Activated naive CD4-positive, alpha-beta T cell treated with anti-CD3 and anti-CD28 coated beads for 36 hours (primary cell): ENCODE measurements around the gene OR6C75. TPM values are rescaled to one million over a fixed set of nuclear protein-coding genes. Genes with fewer than 3 reads are reported as not detected.
"Not testable (repeated sequence)": the region's sequence is repeated elsewhere in the genome, so short reads cannot be mapped to it uniquely, and the experiment has no call there.

Experiments used
- CTCF ChIA-PET: fragments of 350-600 bp; sonication (Branson Sonifier 250); formaldehyde crosslinking; loops from one replicate; lab custom pipeline; 2021; ENCODE audit warnings: antibody characterized with exemption; lab: Charles Lee
- DNase-seq: peaks from one replicate; pipeline ENCODE4 v3.0.0-alpha.2; 2020
- H3K27ac Mint-ChIP-seq: one replicate; pipeline ENCODE4 v1.8.0; 2021; ENCODE audit warnings: mild to moderate bottlenecking, mixed read lengths
- H3K27me3 Mint-ChIP-seq: one replicate; pipeline ENCODE4 v1.8.0; 2021; ENCODE audit warnings: low read depth, mixed read lengths
- H3K36me3 Mint-ChIP-seq: one replicate; pipeline ENCODE4 v1.8.0; 2021; ENCODE audit warnings: low read depth, mixed read lengths
- H3K4me1 Mint-ChIP-seq: one replicate; pipeline ENCODE4 v1.8.0; 2021; ENCODE audit warnings: low read depth, mixed read lengths
- H3K4me3 Mint-ChIP-seq: one replicate; pipeline ENCODE4 v1.8.0; 2021; ENCODE audit warnings: mild to moderate bottlenecking, moderate library complexity, mixed read lengths
- H3K9me3 Mint-ChIP-seq: one replicate; pipeline ENCODE4 v1.8.0; 2021; ENCODE audit warnings: mixed read lengths
- intact Hi-C: fragments of 100-400 bp; cut with micrococcal nuclease; formaldehyde crosslinking; loops from one replicate; pipeline ENCODE4 v1.15.1; 2023
- total RNA-seq, 2 experiments: library from RNA; stranded (reverse); gene quantifications; one replicate each; pipeline ENCODE4 v1.2.3, GENCODE V29; 2021

The OR6C75 gene
- not detected for total RNA-seq

DNA sequence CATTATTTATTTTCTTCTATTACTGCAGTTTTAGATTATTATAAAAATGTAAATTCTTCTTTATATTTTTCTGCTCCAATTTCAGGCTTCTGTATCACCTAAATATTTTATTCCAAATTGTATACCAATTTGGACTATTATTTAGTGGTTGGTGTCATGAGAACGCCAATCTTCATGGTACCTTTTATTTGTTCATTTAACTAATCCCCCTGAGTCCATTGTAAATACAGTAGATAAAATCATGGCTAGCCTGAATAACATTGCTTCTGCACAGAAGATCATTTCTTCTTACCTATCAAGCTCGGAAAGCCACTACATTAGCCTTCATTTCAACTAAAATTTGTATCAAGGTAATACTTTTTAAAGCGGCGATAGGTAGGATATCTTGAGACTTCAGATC is at the start of gene OR6C75:
Gene OR6C75, plus strand, starts transcription at position 301 of the 400 bp plus-strand sequence. CDS start 2,136 bp downstream, outside the sequence.
- H3K4me1 Mint-ChIP-seq: no peaks in the 10 kb centered on the region
- H3K9me3 Mint-ChIP-seq: no peaks in the 10 kb centered on the region
- CTCF ChIA-PET: interaction anchor here (1.0 kb wide), 1 partner anchor 256 kb away, joined by 4 read pairs; no protein-coding TSS in a partner anchor
- peaks cover 21% of the 10 kb centered on the region for H3K27me3 Mint-ChIP-seq
- H3K4me3 Mint-ChIP-seq: no peak within 1 kb of the TSS
- H3K27ac Mint-ChIP-seq: no peak within 1 kb of the TSS
- no peaks in the 10 kb centered on the region for H3K36me3 Mint-ChIP-seq
- intact Hi-C loops: no loop called here
- no peak for DNase-seq

DNA sequence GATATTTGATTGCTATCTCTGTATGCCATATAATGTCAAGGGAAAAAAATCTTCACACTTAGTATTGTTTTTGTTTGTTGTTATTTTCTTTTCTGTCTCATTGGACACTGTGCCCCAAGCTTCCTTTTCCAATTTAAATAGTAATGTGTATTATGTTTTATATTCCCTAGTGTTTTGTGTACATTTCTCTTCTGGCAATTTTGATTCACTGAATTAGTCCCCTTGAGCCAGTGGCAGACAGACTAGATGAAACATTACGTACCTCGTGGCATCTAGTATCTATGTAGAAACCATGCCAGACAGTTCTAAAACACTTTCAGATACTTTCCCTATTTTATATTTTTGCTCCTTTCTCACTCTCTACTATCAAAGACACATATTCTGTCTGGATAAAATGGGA is 48.7 kb upstream of the OR6C75 start, which contains the start of gene OR6C1:
Gene OR6C1, plus strand, starts transcription at position 301 of the 400 bp plus-strand sequence. CDS start 6,257 bp downstream, outside the sequence.
- CTCF ChIA-PET: no interaction called here
- H3K4me1 Mint-ChIP-seq: no peaks in the 10 kb centered on the region
- H3K4me3 Mint-ChIP-seq: no peak within 1 kb of the TSS
- intact Hi-C loops: no loop called here
- H3K27ac Mint-ChIP-seq: no peak within 1 kb of the TSS
- H3K9me3 Mint-ChIP-seq: peaks cover under 1% of the 10 kb centered on the region
- H3K27me3 Mint-ChIP-seq: peaks cover 18% of the 10 kb centered on the region
- H3K36me3 Mint-ChIP-seq: no peaks in the 10 kb centered on the region
- DNase-seq: no peak

DNA sequence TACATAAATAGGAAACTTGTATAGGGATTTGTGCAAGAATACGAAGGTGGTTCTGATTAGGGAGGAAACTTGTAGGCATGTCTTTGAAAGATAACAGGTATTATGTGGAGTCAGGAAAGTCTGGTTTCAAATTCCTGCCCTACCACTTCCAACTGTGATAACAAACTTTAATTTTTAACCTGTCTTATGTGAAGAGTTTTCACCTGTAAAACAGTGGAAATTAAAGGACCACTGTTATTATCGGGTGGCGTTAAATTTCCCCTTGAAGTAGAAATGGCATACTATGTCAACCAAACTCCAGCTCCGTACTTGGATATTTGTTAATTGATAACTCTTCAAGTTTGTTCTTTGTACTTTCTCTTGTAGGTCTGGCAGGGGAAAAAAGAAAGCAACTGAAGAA is 42.6 kb upstream of the OR6C75 start:
- Mint-ChIP-seq H3K27me3 (peaks cover 10% of the 10 kb centered on the region), H3K4me3 (no peak overlapping the region), H3K36me3 (no peaks in the 10 kb centered on the region), H3K9me3 (peaks cover 4% of the 10 kb centered on the region), H3K4me1 (no peaks in the 10 kb centered on the region), H3K27ac (no peak overlapping the region)
- CTCF ChIA-PET: no interaction called here
- DNase-seq: no peak
- intact Hi-C loops: no loop called here

DNA sequence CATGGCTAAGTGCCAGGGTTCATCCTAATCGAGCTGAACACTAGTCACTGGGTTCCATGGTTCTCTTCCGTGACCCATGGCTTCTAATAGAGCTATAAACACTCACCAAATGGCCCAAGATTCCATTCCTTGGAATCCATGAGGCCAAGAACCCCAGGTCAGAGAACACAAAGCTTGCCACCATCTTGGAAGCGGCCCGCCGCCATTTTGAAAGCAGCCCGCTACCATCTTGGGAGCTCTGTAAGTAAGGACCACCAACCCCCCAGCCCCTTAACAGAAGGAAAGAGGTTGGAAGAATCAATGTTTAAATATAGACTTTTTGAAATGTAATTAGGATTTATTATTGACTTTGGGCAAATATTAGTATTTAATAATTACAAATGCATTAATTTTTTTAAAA is 37.0 kb upstream of the OR6C75 start:
- H3K4me3 Mint-ChIP-seq, H3K27me3 Mint-ChIP-seq, H3K9me3 Mint-ChIP-seq, H3K4me1 Mint-ChIP-seq, H3K27ac Mint-ChIP-seq, intact Hi-C loops, H3K36me3 Mint-ChIP-seq, CTCF ChIA-PET, DNase-seq: not testable (repeated sequence)

DNA sequence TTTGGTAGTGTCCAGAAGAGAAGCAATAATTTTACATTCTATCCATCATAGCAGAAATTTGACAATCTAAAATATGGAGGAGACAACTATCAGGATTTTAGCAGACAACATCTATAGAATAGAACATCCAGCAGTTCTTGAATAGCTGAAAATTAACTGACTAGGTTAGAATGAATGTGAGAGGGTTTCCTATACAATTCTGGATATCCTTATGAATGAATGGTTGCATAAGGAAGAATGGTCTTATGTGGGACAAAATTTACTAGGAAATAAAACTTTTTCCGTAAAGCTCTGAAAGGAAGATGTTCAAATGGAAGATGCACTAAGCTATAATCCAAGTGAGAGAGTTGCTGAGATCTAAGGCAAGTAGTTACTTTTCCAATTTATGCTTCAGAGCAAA is 32.3 kb upstream of the OR6C75 start, which contains the start of gene OR6C3:
Gene OR6C3, plus strand, starts transcription at position 301 of the 400 bp plus-strand sequence. CDS start 955 bp downstream, outside the sequence.
- no peaks in the 10 kb centered on the region for H3K36me3 Mint-ChIP-seq
- DNase-seq: no peak
- no peaks in the 10 kb centered on the region for H3K4me1 Mint-ChIP-seq
- H3K27me3 Mint-ChIP-seq: peaks cover 11% of the 10 kb centered on the region
- CTCF ChIA-PET: interaction anchor here (0.6 kb wide), 1 partner anchor 289 kb away, joined by 3 read pairs; no protein-coding TSS in a partner anchor
- no peaks in the 10 kb centered on the region for H3K9me3 Mint-ChIP-seq
- intact Hi-C loops: no loop called here
- no peak within 1 kb of the TSS for H3K4me3 Mint-ChIP-seq
- no peak within 1 kb of the TSS for H3K27ac Mint-ChIP-seq

DNA sequence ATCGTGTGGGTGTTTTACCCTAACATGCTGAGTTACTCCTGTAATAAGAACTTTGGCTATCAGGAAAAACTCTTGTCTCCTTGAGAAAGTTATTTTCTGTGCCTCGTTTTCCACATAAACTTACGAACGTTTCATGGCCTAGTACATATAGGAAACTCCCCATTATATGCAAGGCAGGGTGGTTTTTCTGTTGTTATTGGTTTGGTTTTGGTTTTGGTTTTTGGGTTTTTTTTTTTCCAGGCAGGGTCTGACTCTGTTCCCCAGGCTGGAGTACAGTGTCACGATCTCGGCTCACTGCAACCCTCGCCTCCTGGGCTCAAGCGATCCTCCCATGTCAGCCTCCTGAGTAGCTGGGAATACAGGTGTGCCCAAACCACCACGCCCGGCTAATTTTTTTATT is 26.8 kb upstream of the OR6C75 start:
- CTCF ChIA-PET: no interaction called here
- H3K9me3 Mint-ChIP-seq: no peaks in the 10 kb centered on the region
- intact Hi-C loops: no loop called here

DNA sequence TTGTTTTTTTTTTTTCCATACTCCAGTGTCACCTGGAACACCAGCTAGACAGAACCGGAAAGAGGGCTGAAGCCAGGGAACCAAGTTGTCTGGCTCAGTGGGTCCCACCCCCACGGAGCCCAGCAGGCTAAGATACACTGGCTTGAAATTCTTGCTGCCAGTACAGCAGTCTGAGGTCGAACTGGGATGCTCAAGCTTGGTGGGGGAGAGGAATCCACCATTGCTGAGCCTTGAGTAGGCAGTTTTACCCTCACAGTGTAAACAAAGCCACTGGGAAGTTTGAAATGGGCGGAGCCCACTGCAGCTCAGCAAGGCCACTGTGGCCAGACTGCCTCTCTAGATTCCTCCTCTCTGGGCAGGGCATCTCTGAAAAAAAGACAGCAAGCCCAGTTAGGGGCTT is 7.4 kb upstream of the OR6C75 start:
- H3K4me3 Mint-ChIP-seq, H3K4me1 Mint-ChIP-seq, H3K9me3 Mint-ChIP-seq, DNase-seq, H3K36me3 Mint-ChIP-seq, CTCF ChIA-PET, intact Hi-C loops, H3K27ac Mint-ChIP-seq: not testable (repeated sequence)
- H3K27me3 Mint-ChIP-seq: peaks cover 24% of the 10 kb centered on the region

More for the DNA sequence above, 26.8 kb upstream of the OR6C75 start:
- H3K4me1 Mint-ChIP-seq: no peaks in the 10 kb centered on the region
- no peak overlapping the region for H3K4me3 Mint-ChIP-seq
- no peak overlapping the region for H3K27ac Mint-ChIP-seq
- no peaks in the 10 kb centered on the region for H3K36me3 Mint-ChIP-seq
- H3K27me3 Mint-ChIP-seq: peaks cover 19% of the 10 kb centered on the region
- DNase-seq: no peak

DNA sequence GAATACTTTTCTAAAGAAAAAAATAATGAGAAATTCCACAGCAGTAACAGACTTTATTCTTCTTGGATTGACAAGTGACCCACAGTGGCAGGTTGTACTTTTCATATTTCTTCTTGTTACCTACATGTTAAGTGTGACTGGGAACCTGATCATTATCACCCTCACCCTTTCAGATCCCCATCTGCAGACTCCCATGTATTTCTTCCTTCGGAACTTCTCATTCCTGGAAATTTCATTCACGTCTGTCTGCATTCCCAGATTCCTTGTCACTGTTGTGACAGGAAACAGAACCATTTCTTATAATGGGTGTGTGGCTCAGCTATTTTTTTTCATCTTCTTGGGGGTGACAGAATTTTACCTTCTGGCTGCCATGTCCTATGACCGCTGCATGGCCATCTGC is 2.3 kb downstream of the OR6C75 start:
- intact Hi-C loops: no loop called here
- no peak overlapping the region for H3K27ac Mint-ChIP-seq
- H3K4me1 Mint-ChIP-seq: no peaks in the 10 kb centered on the region
- DNase-seq: no peak
- CTCF ChIA-PET: no interaction called here
- H3K27me3 Mint-ChIP-seq: peaks cover 13% of the 10 kb centered on the region
- no peak overlapping the region for H3K4me3 Mint-ChIP-seq
- H3K9me3 Mint-ChIP-seq: no peaks in the 10 kb centered on the region
- no peaks in the 10 kb centered on the region for H3K36me3 Mint-ChIP-seq

DNA sequence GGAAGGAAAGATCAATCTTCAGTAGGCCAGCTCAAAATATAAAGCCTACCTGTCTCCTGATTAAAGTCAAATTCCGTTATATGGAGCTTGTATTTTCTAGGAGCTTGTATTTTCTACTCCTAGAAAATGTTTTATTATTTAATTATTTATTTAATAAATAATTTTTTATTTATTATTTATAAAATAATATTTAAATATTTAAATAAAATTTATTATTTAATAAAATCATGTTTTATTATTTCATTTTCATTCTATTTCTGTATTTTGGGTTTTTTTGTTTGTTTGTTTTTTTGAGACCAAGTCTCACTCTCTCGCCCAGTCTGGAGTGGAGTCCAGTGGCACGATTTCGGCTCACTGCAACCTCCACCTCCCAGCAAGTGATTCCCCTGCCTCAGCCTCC is 9.7 kb downstream of the OR6C75 start:
- intact Hi-C loops: no loop called here
- CTCF ChIA-PET: no interaction called here
- Mint-ChIP-seq H3K9me3 (no peaks in the 10 kb centered on the region), H3K36me3 (no peaks in the 10 kb centered on the region), H3K27me3 (peaks cover 2% of the 10 kb centered on the region), H3K27ac (no peak overlapping the region), H3K4me3 (no peak overlapping the region), H3K4me1 (no peaks in the 10 kb centered on the region)
- no peak for DNase-seq

DNA sequence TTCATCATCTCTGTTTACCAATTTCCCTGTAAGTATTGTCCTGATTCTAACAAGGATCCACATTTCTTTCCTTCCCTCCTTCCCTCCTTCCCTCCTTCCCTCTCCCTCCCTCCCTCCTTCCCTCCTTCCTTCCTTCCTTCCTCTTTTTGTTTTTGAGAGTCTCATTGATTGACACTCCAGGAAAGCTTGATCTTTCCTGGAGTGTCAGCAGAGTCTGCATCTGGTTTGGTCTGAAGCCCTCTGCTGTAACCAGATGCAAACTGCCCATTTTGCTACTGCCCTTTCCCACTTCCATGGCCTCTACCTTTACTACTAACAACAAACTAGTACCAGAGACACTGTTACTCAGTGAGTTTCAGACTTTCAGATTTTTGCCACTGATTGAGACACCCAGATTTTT is 23.1 kb downstream of the OR6C75 start:
- Mint-ChIP-seq H3K27ac (no peak overlapping the region), H3K9me3 (no peaks in the 10 kb centered on the region), H3K36me3 (no peaks in the 10 kb centered on the region), H3K4me1 (no peaks in the 10 kb centered on the region), H3K27me3 (peaks cover 9% of the 10 kb centered on the region), H3K4me3 (no peak overlapping the region)
- CTCF ChIA-PET: no interaction called here
- DNase-seq: no peak
- intact Hi-C loops: no loop called here

DNA sequence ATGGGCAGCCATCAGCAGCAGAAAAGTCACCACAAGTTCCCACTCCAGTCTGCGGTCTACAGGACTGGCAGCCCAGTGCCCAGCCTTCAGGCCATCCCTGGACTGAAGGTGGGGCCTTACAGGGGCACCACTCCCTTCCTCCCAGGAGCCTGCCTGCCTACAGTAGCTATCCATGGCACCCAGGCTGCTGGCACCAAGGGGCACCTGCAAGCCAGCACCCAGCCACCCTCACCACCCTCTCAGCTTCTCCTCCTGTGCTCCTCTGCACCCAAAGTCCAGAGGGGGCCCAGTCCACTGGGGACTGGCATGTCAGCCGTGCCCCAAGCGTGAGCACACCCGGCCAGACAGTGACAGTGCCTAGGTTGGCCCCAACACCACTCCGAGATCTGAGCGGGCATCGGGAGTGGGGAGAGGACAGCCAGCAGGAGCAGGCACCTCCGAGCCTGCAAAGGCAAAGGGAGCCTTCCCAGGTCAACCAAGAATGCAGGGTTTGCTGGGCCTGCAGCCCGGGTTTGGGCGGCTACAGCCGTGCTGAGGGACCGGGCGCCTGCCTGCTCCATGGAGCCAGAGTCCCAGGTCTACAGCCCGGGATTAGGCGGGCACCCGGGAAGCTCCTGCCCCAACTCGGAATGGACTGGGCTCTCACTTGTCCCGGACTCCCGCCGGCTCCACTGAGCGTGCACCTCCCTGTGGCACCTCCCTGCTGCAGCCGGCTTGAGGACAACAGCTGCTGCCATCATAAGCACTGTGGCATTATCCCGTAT is 29.4 kb downstream of the OR6C75 start:
- no peaks in the 10 kb centered on the region for H3K36me3 Mint-ChIP-seq
- intact Hi-C loops: no loop called here
- H3K27ac Mint-ChIP-seq: no peak overlapping the region
- no peak for DNase-seq
- no peak overlapping the region for H3K4me3 Mint-ChIP-seq
- no peaks in the 10 kb centered on the region for H3K4me1 Mint-ChIP-seq
- CTCF ChIA-PET: no interaction called here
- H3K27me3 Mint-ChIP-seq: no peaks in the 10 kb centered on the region
- H3K9me3 Mint-ChIP-seq: no peaks in the 10 kb centered on the region

DNA sequence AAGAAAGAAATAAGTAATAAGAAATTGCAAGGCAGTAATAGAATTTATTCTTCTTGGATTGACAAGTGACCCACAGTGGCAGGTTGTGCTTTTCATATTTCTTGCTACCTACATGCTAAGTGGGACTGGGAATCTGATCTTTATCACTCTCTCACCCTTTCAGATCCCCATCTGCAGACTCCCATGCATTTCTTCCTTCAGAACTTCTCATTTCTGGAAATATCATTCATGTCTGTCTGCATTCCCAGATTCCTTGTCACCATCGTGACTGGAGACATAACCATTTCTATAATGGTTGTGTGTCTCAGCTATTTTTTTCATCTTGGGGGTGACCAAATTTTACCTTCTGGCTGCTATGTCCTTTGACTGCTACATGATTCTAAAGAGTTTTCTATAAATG is 33.6 kb downstream of the OR6C75 start:
- H3K4me3 Mint-ChIP-seq: no peak overlapping the region
- no peak for DNase-seq
- intact Hi-C loops: no loop called here
- H3K4me1 Mint-ChIP-seq: no peaks in the 10 kb centered on the region
- H3K27ac Mint-ChIP-seq: no peak overlapping the region
- CTCF ChIA-PET: interaction anchor here (0.6 kb wide), 1 partner anchor 20 kb away, joined by 3 read pairs; no protein-coding TSS in a partner anchor
- peaks cover 8% of the 10 kb centered on the region for H3K27me3 Mint-ChIP-seq
- H3K9me3 Mint-ChIP-seq: no peaks in the 10 kb centered on the region
- H3K36me3 Mint-ChIP-seq: no peaks in the 10 kb centered on the region

DNA sequence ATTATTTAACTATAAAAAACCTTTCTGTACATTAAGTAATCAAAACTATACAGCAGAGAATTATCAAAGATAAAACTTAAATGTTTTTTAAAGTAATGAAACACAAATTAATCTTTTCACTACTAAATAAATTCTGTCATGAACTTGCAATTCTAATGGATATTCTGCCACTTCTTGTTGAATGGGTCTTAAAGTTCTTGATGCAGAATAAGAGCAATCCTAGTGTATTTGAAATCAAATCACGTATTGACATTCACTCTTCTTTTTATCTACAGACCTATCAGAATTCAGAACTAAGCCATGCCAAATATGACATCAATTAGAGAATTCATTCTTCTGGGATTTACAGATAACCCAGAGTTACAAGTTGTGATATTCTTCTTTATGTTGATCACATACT is 37.5 kb downstream of the OR6C75 start, which contains the start of gene OR6C65:
Gene OR6C65, plus strand, starts transcription at position 301 of the 400 bp plus-strand sequence. Its CDS starts 0 bp downstream, at position 301.
- no peak within 1 kb of the TSS for H3K4me3 Mint-ChIP-seq
- peaks cover 11% of the 10 kb centered on the region for H3K27me3 Mint-ChIP-seq
- no peaks in the 10 kb centered on the region for H3K36me3 Mint-ChIP-seq
- H3K9me3 Mint-ChIP-seq: no peaks in the 10 kb centered on the region
- CTCF ChIA-PET: interaction anchor here (0.9 kb wide), 1 partner anchor 267 kb away, joined by 3 read pairs; no protein-coding TSS in a partner anchor
- H3K4me1 Mint-ChIP-seq: no peaks in the 10 kb centered on the region
- DNase-seq: no peak
- intact Hi-C loops: no loop called here
- no peak within 1 kb of the TSS for H3K27ac Mint-ChIP-seq
